Spinal cord (tissue), 10 donors: ENCODE measurements around the gene MAN2A2. TPM values are rescaled to one million over a fixed set of nuclear protein-coding genes. Genes with fewer than 3 reads are reported as not detected.
"Not testable (repeated sequence)": the region's sequence is repeated elsewhere in the genome, so short reads cannot be mapped to it uniquely, and the experiment has no call there.

Experiments
- DNase-seq, 6 donors: peaks; one replicate each; pipeline versions ENCODE4 v3.0.0 to v3.0.0-alpha.2; 2013 to 2015; ENCODE audit warnings: low spot score in 6 of 6, low read depth in 4 of 6
- H3K27ac ChIP-seq: one replicate; pipeline ENCODE4 v1.5.1; 2013; ENCODE audit warnings: low read depth, low read length, control low read depth
- H3K27me3 ChIP-seq: one replicate; pipeline ENCODE4 v1.6.1; 2013; ENCODE audit warnings: low read length; ENCODE audit not compliant: control insufficient read depth, insufficient read depth
- H3K36me3 ChIP-seq: one replicate; pipeline ENCODE4 v1.6.1; 2013; ENCODE audit warnings: low read length; ENCODE audit not compliant: control insufficient read depth, insufficient read depth
- H3K4me1 ChIP-seq: one replicate; pipeline ENCODE4 v1.6.1; 2013; ENCODE audit warnings: low read length; ENCODE audit not compliant: control insufficient read depth, insufficient read depth
- H3K4me3 ChIP-seq: one replicate; pipeline ENCODE4 v1.5.1; 2013; ENCODE audit warnings: low read depth, low read length, control low read depth
- H3K9me3 ChIP-seq: one replicate; pipeline ENCODE4 v1.6.1; 2013; ENCODE audit warnings: low read length; ENCODE audit not compliant: control insufficient read depth, insufficient read depth
- WGBS: methylation state at CpG from one replicate; pipeline ENCODE4 v1.1.5; 2013; ENCODE audit warnings: missing lambda C conversion rate; ENCODE audit not compliant: insufficient coverage; 5-methylcytosine and 5-hydroxymethylcytosine counted together
- polyA plus RNA-seq, 2 donors: library from polyadenylated mRNA; unstranded; fragments of 120-200 nt; gene quantifications; one replicate each; pipeline ENCODE4 v1.2.1, GENCODE V29; 2013; ENCODE audit not compliant: insufficient read length in 2 of 2
- total RNA-seq, 2 donors: library from RNA; depleted of rRNA in 1 of 2; stranded (reverse); fragments of 120-200 nt in 1 of 2; fragments of >200 nt in 1 of 2; gene quantifications; one replicate each; pipeline versions ENCODE4 v1.2.3 to v1.2.4, GENCODE V29; 2013 to 2014
- donor health status: healthy.

MAN2A2 gene
- total and polyA plus RNA-seq, 4 donors: 25.3 to 128 (median 81.2) TPM

GRCh38 chr15:90915808-90916440 lies 12.8 kb downstream of the MAN2A2 start:
- H3K36me3 ChIP-seq: peaks cover 97% of the 10 kb centered on the region
- H3K27me3 ChIP-seq: no peaks in the 10 kb centered on the region
- WGBS: 82% methylated on average over 23 of the region's 25 CpGs
- DNase-seq: no peak
- no peak overlapping the region for H3K27ac ChIP-seq
- no peaks in the 10 kb centered on the region for H3K4me1 ChIP-seq
- no peak overlapping the region for H3K4me3 ChIP-seq
- H3K9me3 ChIP-seq: no peaks in the 10 kb centered on the region

- Histone ChIP-seq H3K27me3 (no peaks in the 10 kb centered on the region), H3K36me3 (peaks cover 92% of the 10 kb centered on the region), H3K4me1 (no peaks in the 10 kb centered on the region), H3K4me3 (no peak overlapping the region), H3K9me3 (no peaks in the 10 kb centered on the region), H3K27ac (no peak overlapping the region)
- WGBS: 87% methylated on average over 11 of the region's 11 CpGs
- DNase-seq: no peak
These were observed 13.4 kb downstream of the MAN2A2 start for GRCh38 chr15:90916461-90916860.

GRCh38 chr15:90917569-90917968 lies 14.5 kb downstream of the MAN2A2 start:
- DNase-seq: no peak
- H3K27me3 ChIP-seq: no peaks in the 10 kb centered on the region
- no peaks in the 10 kb centered on the region for H3K9me3 ChIP-seq
- WGBS: 98% methylated on average over 12 of the region's 12 CpGs
- H3K4me1 ChIP-seq: no peaks in the 10 kb centered on the region
- H3K36me3 ChIP-seq: peaks cover 81% of the 10 kb centered on the region
- H3K27ac ChIP-seq: no peak overlapping the region
- H3K4me3 ChIP-seq: no peak overlapping the region

GRCh38 chr15:90918034-90918788 lies 15.1 kb downstream of the MAN2A2 start:
- H3K27ac ChIP-seq: no peak overlapping the region
- no peak overlapping the region for H3K4me3 ChIP-seq
- no peaks in the 10 kb centered on the region for H3K4me1 ChIP-seq
- H3K27me3 ChIP-seq: no peaks in the 10 kb centered on the region
- 97% methylated on average over 23 of the region's 23 CpGs for WGBS
- peaks cover 74% of the 10 kb centered on the region for H3K36me3 ChIP-seq
- H3K9me3 ChIP-seq: no peaks in the 10 kb centered on the region
- no peak for DNase-seq

- Histone ChIP-seq H3K9me3 (no peaks in the 10 kb centered on the region), H3K36me3 (peaks cover 68% of the 10 kb centered on the region), H3K4me3 (no peak overlapping the region), H3K4me1 (no peaks in the 10 kb centered on the region), H3K27me3 (no peaks in the 10 kb centered on the region), H3K27ac (no peak overlapping the region)
- DNase-seq: no peak
- WGBS: 93% methylated on average over 6 of the region's 6 CpGs
These were observed 15.7 kb downstream of the MAN2A2 start for GRCh38 chr15:90918835-90919234.

GRCh38 chr15:90921887-90922286 lies 18.8 kb downstream of the MAN2A2 start:
- Histone ChIP-seq H3K36me3 (peaks cover 38% of the 10 kb centered on the region), H3K9me3 (no peaks in the 10 kb centered on the region), H3K4me3 (no peak overlapping the region), H3K27me3 (no peaks in the 10 kb centered on the region), H3K4me1 (no peaks in the 10 kb centered on the region), H3K27ac (no peak overlapping the region)
- WGBS: 100% methylated on average over 1 of the region's 4 CpGs
- no peak for DNase-seq

- 98% methylated on average over 6 of the region's 7 CpGs for WGBS
- not testable (repeated sequence) for DNase-seq, H3K27ac ChIP-seq, H3K4me3 ChIP-seq, H3K27me3 ChIP-seq, H3K4me1 ChIP-seq, H3K9me3 ChIP-seq
- peaks cover 28% of the 10 kb centered on the region for H3K36me3 ChIP-seq
These were observed 19.7 kb downstream of the MAN2A2 start for GRCh38 chr15:90922712-90923322.

- no peaks in the 10 kb centered on the region for H3K9me3 ChIP-seq
- no peak for DNase-seq
- H3K27me3 ChIP-seq: no peaks in the 10 kb centered on the region
- H3K4me1 ChIP-seq: peaks cover 3% of the 10 kb centered on the region
- H3K4me3 ChIP-seq: no peak overlapping the region
- H3K27ac ChIP-seq: no peak overlapping the region
- peaks cover 13% of the 10 kb centered on the region for H3K36me3 ChIP-seq
- WGBS: 86% methylated on average over 4 of the region's 5 CpGs
These were observed 21.3 kb downstream of the MAN2A2 start for GRCh38 chr15:90924375-90924774.

GRCh38 chr15:90926766-90927165 lies 23.7 kb downstream of the MAN2A2 start:
- H3K9me3 ChIP-seq, DNase-seq, H3K36me3 ChIP-seq, H3K27me3 ChIP-seq, H3K27ac ChIP-seq, H3K4me3 ChIP-seq: not testable (repeated sequence)
- WGBS: 98% methylated on average over 6 of the region's 10 CpGs
- H3K4me1 ChIP-seq: peaks cover 26% of the 10 kb centered on the region
